NB4 (cell line): ENCODE data around the gene PCBD1.

Source experiments
- DNase-seq: peaks from one replicate; pipeline ENCODE4 v3.0.0; 2010; ENCODE audit warnings: low read depth
- H3K4me3 ChIP-seq: one replicate; pipeline ENCODE4 v1.5.1; 2011; ENCODE audit warnings: mild to moderate bottlenecking, low read depth, low read length, moderate library complexity
- MYC ChIP-seq: IDR thresholded peaks from 2 replicates; pipeline ENCODE4 v1.6.1; 2011; ENCODE audit warnings: low read depth, low read length
- POLR2A ChIP-seq: IDR thresholded peaks from 2 replicates; pipeline ENCODE4 v1.6.1; 2011; ENCODE audit warnings: mild to moderate bottlenecking; ENCODE audit not compliant: insufficient read length; ENCODE audit errors: extremely low read depth
- TF ChIP-seq, protein P1 (sequence below): IDR thresholded peaks from 2 replicates; pipeline ENCODE4 v1.6.1; 2011; ENCODE audit warnings: low read depth, low read length
- TF ChIP-seq, protein P2 (sequence below): IDR thresholded peaks from one replicate; pipeline ENCODE4 v1.5.1; 2012; ENCODE audit warnings: low read depth, low read length

The PCBD1 gene

DNA sequence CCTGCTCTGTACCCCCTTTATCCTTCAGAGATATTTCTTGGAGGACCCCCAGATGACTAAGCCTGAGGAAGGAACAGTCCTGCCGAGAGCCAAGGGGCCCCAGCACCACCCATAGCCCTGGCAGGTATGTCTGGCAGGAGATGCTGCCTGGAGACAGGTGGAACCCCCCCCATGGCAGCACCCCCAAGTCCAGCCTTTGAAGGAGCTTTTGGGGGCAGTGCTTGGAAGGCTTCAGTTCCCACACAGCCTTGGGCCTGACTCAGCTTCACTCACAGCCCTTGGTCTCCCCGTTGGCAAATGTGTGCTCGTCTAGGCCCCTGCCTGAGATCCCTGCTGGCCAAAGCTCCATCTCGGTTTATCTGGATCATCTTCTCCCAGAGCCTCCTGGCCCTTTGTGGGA is 23.0 kb upstream of the PCBD1 start:
- TF ChIP-seq MYC (no peak), POLR2A (no peak)
- TF ChIP-seq, protein P1, sequence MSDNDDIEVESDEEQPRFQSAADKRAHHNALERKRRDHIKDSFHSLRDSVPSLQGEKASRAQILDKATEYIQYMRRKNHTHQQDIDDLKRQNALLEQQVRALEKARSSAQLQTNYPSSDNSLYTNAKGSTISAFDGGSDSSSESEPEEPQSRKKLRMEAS, result no peak
- TF ChIP-seq, protein P2, sequence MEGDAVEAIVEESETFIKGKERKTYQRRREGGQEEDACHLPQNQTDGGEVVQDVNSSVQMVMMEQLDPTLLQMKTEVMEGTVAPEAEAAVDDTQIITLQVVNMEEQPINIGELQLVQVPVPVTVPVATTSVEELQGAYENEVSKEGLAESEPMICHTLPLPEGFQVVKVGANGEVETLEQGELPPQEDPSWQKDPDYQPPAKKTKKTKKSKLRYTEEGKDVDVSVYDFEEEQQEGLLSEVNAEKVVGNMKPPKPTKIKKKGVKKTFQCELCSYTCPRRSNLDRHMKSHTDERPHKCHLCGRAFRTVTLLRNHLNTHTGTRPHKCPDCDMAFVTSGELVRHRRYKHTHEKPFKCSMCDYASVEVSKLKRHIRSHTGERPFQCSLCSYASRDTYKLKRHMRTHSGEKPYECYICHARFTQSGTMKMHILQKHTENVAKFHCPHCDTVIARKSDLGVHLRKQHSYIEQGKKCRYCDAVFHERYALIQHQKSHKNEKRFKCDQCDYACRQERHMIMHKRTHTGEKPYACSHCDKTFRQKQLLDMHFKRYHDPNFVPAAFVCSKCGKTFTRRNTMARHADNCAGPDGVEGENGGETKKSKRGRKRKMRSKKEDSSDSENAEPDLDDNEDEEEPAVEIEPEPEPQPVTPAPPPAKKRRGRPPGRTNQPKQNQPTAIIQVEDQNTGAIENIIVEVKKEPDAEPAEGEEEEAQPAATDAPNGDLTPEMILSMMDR, result no peak
- DNase-seq, result no peak

DNA sequence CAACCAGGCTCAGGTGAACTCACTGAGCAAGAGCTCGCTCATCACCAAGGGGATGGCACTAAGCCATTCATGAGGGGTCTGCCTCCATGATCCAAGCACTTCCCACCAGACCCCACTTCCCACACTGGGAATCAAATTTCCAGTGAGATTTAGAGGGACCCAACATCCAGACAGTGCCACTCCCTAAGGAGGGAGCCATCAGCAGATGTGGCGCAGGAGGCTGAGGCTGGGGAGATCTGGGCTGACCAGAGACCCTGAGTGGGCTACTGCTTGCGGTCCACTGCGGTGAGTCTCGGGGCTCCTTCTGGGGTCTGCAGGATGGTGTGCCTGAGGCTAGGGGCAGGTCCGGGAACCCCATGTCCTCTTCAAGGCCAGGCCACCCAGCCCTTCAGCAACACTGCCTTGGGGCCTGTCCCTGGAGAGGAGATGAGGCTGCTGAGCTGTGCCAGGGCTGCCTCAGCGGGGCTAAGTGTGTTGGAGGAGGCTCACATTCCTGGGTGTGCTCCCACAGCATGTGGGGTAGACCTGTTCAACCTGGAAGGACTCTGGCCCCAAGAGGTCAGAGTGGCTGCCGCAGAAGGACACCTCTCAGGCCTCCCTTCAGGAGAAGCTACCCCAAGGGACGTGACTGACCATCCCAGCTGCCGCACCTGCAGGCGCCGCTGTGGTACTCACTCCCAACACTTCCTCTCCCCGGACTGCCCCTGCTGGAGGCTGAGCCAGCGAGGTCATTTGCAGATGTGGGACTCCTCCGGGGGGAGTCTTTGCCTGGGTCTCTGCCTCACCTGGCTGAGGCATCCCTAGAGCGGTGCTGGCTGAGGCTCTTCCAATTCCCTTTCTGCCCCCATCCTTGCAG is 22.3 kb upstream of the PCBD1 start:
- no peak for DNase-seq
- H3K4me3 ChIP-seq, result no peak overlapping the region
- no peak for TF ChIP-seq MYC
- TF ChIP-seq, protein P1, result no peak
- TF ChIP-seq, protein P2, result no peak
- TF ChIP-seq POLR2A, result no peak

More for the DNA sequence above, 23.0 kb upstream of the PCBD1 start:
- no peak overlapping the region for H3K4me3 ChIP-seq

DNA sequence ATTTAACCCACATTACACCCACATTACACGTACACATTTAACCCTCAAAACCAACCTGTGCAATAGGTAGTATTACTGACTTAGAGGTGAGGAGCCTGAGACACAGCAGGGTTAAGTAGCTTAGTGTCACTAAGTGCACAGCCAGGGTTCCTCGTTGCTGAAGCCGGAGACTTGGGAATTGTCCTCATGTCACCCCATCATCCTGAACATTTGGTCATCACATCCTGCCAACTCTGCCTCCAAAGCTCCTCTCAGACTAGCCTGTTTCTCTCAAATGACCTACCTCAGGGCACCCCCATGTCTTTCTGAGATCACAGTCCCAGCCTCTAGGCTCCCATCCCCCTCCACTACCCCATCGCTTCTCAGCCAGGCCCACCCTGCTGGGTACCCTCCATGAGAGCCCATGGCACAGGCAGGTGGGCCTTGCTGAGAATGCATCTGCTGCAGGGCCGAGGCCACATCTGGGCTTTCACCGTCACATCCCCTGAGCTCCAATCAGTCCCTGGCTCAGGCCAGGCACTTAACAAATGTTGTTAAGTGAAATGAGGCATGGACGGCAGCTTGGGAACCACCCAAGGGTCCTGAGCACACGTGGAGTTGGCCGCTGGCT is 21.1 kb upstream of the PCBD1 start:
- no peak for TF ChIP-seq MYC
- no peak overlapping the region for H3K4me3 ChIP-seq
- DNase-seq, result no peak

DNA sequence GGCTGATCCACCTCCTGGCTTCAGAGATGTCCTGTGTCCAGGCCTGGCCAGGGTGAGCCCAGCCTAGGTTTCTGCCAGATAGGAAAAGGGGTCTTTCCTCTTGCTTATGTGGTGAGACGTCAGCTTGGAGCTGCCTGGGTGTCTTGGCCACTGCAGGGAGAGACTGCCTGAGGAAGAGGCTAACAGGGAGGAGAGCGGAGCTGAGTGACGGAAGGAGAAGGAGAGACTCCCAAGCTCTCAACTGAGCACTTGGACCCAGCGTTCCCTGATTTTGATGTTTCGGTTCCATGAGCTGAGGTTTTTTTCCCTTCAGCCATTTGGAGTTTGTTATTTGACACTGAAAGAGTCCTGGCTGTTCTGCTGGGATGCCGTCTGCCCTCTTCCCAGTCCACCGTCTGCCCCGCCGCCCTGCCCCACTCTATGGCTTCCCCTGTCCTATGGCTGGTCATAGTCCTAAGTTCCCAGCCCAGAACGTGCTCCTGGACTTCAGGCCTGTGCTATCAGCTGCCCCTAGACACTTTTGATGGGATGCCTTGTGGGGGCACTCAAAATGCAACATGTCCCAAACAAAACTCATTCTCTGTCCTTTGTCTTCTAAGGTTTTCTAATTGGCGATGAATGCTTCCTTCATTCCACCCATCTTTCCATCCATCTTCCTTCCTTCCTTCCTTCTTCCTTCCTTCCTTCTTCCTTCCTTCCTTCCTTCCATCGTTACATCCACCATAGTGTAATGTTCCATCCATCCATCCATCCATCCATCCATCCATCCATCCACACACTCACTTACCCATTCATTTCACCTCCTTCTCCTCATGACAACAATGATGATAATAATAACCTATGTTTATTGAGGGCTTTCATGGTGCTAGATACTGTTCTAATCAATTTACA is 20.3 kb upstream of the PCBD1 start:
- DNase-seq, result no peak
- TF ChIP-seq, protein P1, result no peak
- TF ChIP-seq MYC (no peak), POLR2A (no peak)
- TF ChIP-seq, protein P2, result no peak
- H3K4me3 ChIP-seq, result no peak overlapping the region

DNA sequence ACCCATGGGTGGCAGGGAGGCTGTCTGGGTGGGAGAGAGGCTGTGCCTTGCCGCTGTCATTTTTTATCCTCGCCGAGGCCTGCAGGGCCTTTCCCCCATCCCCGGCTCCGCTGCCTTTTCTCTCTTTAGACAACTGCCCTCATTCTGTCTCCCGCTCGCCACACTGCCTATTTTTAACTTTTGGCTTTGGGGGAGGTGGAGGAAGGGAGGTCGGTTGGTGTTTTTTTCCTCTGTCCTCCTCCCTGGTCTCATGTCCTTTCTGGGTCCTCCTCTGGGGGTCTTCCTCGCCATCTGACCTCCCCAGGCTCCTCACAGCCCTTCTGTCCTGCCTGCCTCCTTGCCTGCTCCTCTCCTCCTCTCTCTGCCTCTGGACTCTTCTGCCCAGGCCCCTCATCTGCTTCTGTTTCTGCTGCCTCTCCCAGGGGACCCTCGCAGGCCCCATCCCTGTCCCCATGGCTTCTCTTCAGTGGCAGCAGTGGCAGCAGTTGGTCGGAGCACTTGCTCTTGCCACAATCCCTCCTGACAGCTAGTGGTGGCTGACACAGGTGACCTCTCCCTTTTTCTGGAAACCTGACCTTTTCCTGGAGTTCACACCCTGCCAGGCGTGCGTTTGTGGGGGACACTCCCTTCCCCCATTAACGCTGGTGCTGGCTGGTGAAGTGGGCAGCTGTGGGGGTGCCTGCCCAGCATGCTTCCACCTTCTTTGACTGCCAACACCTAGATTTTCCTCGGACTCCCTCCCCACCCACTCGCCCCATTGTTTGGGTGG is 19.5 kb upstream of the PCBD1 start:
- H3K4me3 ChIP-seq, result no peak overlapping the region
- DNase-seq, result no peak
- TF ChIP-seq, protein P1, result no peak
- TF ChIP-seq POLR2A (no peak), MYC (no peak)

DNA sequence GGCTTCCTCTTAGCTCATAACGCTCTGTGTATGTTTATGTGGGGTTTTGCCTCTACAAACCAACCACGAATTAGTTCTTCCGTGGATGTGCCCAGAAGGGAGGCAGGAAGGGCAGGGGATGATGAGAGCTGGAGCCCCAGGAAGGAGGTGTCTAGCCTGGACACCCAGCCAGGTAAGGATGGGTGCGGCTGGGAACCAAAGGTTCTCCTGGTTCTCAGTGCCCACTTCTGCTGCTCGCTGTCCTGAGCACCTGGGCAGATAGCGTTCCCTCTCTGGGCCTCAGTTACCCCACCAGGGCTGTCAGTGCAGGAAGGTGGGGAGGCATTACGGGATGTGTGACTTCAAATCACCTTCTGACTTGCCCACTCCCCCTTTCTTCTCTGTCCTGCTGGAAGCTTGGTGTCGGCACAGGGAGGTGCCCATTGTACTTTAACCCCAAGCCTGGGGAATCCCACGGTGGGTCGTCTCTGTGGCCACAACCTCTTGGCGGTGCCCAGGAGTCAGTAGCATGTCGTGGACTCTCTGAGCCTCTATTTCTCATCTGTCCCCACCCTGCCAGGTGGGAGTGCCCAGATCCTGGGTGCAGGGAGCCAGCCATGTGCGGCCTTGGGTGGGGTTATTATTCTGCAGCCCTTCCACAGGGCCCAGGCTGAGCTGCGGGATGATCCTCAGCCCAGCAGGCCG is 18.7 kb upstream of the PCBD1 start:
- DNase-seq, result no peak
- no peak overlapping the region for H3K4me3 ChIP-seq
- TF ChIP-seq MYC, result no peak
- TF ChIP-seq POLR2A, result no peak
- TF ChIP-seq, protein P2, result no peak
- TF ChIP-seq, protein P1, result no peak
